Occipital lobe (tissue), 2 donors: ENCODE data around the gene SDC1. TPM values are rescaled to one million over a fixed set of nuclear protein-coding genes. Genes with fewer than 3 reads are reported as not detected.

Experiments used
- DNase-seq: peaks from one replicate; lab custom pipeline; 2025; lab: John Stamatoyannopoulos, UW
- total RNA-seq: library from RNA; depleted of rRNA; stranded (reverse); fragments of >200 nt; gene quantifications from one replicate; pipeline ENCODE4 v1.2.3, GENCODE V29; 2014

The SDC1 gene
- total RNA-seq, 1 donor from 2014 or later: 9.0 TPM

DNA sequence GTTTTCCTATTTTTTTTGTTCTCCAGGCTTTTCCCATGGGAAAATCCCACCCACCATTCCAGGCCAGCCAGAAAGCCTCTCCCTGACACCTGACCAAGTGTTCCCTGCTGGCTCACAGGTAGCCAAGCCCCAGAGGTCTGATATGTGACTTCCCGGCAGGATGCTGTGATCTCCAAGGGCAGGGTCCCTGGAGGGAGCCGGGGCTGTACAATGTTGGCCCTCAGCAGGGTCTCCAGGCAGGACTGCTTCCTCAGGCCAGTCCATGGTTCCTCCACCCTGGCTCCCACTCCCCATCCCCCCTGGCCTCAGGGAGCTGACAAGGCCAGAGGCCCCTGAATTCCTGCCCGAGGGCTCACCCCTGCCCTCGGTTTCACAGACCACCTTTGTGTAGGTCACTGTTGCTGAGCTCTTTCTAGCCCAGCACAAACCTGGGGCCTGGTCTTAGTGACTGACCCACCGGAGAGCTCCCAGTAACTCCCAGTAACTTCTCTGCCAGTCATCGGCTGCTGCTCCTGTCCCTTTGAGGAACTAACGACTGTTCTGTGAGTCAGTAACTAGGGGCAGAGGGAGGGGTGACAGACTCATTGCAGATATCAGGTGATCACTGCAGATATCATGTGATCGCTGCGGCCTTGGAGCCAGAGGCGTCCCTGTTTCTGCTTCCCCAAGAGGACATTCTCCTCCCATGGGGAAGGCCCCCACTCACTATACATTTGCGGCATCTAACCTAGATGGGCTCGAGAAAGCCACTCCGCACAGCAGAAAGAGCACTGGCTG is 38.7 kb downstream of the SDC1 start:
- DNase-seq: no peak

DNA sequence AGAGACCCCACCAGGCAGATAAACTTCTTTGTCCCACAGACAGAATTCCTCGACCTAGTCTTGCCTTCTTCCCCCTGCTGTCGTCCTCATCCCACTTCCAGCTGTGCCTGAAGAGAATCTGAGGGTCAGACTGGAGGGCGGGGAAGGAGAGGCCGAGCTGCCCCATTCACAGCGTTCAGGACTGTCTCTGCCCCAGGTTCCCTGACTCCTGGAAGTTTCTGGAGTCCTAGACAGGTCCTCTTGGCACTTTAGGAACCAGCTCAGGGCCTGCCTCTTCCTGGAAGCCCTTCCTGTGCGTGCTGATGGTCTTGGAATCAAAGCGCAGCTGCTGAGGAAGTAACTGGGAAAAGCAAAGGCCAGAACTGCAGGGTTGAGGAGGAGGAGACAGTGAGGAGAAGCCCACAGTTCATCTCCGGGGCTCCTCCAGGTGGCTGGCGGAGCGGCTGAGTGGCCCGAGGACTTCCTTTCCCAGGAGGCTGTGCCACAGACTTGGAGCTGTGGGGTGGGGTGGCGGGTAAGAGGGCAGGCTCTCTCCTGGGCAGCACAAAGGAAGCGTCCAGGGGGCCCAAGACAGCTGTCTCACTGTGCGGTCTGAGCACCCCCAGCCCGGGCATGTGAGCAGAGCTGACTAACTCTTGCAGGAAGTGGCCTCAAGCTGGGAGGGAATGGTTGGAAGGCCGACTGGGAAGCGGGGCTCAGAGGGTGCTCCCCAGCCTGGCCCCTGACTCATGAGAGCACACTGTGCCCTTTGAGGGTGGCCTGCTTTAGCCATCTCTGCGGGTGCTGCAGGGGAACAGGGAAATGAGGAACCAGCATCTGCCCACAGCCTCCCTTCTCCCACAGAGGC is 39.5 kb downstream of the SDC1 start:
- DNase-seq: no peak

DNA sequence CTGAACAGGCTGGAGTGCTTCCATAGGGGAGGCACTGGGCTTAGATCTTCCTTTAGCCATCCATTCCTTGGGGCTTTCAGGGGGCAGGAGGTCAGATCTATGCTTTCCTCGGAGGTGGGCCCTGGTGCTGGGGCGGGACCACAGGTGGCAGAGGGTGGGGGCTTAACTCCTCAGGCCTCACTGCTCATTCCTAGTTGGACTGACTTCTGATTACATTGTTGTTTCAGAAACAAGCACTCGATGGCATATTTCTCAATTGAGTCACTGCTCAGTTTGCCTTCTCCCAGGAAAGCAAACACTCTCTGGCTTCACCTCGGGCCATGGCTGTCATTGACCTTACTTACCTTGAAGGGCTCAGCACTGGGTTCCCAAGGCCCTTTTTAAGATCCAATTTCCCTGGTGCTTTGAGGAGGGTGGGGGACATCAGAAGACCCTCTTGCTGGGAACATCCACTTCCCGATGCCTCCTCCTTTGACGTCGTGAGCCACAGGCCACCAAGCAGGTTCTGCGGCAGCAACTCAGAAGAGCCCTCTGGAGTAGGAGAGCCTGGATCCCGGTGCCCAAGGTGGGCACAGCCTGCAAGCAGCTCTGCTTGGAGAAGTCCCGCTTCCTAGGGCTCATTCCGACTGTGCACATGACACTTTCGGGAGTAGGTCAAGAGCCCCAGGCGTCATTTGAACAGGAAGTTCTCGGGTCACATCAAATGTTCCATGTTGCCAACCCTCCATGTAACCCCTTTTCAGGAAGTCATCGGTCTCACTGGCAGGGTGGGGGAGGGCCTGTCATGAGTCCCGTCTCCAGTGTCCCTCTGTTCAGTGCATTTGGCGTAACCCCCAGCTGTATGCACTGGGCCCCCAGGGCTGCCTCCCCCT is 40.6 kb downstream of the SDC1 start:
- DNase-seq: no peak

DNA sequence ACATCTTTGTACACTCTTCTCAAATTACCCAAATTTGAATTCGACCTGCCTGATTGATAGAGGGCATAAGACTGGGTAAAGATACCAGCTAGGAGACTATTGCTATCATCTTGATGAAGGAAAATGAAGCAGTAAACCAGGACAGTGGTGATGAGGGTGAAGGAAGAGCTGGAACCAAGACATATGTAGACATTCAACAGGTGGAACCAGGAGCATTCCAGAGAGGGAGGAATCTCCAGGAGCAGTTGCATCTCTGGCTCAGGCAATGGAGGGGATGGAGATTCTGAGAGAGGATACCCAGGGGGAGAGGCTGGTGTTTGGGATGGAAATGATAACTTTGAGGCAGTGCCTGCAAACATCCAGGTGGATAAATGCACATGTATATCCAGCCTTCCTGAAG is 41.6 kb downstream of the SDC1 start:
- no peak for DNase-seq

- no peak for DNase-seq
Observed at GRCh38 chr2:20182241-20182931, 42.5 kb downstream of the SDC1 start.

DNA sequence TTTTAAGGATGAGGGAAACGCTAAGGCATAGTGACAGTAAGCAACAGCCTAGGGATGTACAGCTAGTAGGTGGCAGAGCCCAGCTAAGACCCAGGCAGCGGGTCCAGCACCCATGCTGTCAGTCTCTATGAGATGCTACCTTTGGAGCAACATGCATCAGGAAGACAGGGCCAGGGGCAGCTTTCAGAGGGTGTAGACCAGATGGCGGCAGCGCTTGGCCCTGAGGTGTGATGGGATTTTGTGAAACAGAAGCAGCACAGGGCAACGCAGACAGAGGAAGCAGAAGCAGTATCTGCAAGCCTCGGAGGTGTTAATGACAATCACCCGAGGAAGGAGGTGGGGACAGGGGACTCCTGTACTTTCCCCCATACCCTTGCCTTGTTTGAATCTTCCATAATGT is 43.2 kb downstream of the SDC1 start:
- DNase-seq: no peak

- DNase-seq: no peak
Observed at GRCh38 chr2:20180676-20181648, 44.0 kb downstream of the SDC1 start.

- DNase-seq: no peak
Observed at GRCh38 chr2:20179755-20180594, 45.0 kb downstream of the SDC1 start.

GRCh38 chr2:20179466-20179754 is 45.5 kb downstream of the SDC1 start:
- no peak for DNase-seq

DNA sequence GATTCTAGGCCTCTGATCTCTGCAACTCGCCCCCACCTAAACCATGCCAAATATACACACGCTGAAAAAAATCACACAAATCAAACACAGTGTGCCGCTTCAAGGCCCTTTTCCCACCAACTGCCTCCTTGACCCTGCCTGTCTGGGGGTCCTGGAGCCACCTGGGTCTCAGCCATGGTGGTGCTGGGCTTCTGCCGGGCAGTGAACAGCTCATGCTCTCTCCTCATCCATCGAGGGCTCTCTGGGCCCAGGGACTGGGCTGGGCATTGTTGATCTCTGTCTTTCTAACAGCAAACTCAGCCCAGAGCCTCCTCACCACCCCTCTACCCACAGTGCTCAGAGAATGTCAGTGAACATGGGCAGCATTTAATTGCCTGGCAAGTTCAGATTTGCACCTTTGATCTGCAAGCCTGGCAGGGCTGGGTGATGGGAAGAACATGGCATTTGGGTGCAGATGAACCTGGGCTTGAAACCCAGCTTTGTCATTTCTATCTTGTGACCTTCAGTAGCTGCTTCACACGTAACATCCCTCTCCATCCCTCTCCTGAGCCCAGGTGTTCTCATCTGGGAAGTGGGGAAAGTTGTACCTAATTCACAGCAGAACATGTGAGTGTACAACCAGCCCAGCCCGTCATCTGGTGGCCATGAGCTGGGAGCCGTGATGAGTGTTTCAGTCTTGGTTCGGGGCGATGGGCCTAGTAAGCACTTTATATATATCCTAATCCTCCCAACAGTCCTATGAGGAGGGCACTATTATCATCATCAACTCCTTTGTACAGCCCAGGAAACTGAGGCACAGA is 46.1 kb downstream of the SDC1 start:
- DNase-seq: no peak

GRCh38 chr2:20178249-20178607 is 46.7 kb downstream of the SDC1 start:
- DNase-seq: no peak

DNA sequence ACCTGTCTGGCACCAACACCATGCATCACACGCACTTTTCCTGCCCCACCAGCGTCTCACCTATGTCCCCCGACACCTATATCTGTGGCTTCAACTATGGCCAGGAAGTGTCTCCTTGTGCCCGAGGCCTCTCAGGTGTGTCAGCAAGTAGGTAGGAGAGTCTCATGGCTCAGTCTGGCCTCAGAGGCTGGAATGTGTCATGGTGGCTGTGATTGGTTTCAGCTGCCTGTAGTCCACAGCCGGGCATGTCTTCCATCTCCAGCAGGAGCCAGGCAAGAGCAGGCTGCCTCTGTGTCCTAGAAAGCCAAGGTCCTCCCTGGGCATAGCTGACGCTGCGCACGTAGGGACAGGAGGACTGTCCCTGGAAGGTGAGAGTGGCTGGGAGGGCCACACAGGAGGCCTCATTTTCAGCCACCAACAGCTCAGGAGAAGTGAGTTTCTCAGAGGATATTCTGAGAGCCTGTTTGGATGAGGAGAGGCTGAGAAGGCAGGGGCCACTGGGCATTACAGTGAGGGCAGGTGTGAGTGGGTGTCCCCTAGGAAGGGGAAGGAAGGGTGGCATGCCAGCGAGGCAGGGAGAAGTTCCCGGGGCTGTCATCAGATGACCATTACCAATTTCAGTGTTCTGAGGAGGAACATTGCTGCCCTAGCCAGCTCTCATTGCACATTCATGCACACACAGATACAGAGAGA is 47.2 kb downstream of the SDC1 start:
- no peak for DNase-seq

DNA sequence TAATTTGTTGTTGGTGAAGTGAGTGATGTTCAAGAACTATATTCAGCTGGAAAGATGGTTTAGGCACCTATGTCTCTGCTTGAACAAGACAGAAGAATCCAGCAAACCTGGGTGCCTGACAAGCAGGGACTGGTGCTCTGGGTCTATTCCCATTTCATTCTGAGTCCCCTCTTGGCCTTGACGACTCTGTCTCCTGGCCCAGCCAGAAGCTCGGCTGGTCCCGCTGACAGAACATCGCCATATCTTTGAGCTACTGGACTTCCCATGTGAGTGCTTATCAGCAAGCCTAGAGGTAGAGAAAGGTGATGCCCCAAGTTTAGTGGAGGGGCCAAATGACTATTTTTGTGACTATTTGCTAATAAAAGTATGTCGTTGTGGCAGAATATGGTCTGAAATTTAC is 48.2 kb downstream of the SDC1 start:
- no peak for DNase-seq

DNA sequence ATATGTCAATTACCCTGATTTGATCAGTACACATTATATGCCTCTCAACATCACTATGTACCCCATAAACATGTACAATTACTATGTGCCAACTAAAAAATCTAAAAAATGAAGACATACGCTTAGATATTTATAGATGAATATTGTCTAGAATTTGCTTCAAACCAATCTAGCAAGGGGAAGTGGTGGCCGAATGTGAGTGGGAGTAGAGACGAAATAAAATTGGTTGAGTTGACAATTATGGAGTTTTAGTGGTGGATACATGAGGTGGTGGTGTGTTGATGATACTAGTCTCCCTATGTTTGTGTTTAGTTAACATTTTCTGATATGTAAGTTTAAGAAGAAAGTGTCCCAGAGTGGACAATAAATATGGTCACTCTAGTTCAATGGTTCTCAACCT is 49.0 kb downstream of the SDC1 start:
- DNase-seq: no peak

- DNase-seq: no peak
Observed at GRCh38 chr2:20175267-20175666, 49.7 kb downstream of the SDC1 start.

- DNase-seq: no peak
Observed at GRCh38 chr2:20174410-20174809, 50.5 kb downstream of the SDC1 start.

- no peak for DNase-seq
Observed at GRCh38 chr2:20173496-20174402, 51.2 kb downstream of the SDC1 start.
